ENCODE data around the gene IL4R. TPM values are rescaled to one million over a fixed set of nuclear protein-coding genes. Genes with fewer than 3 reads are reported as not detected.

Gene IL4R
- polyA plus RNA-seq, 1 donor from 2014 or later, result 0.07 TPM

- Histone ChIP-seq H3K4me3 (ENCODE audit: low read length) (no peak overlapping the region), H3K27ac (ENCODE audit: low read length) (no peak overlapping the region), H3K27me3 (ENCODE audit: insufficient read depth, low read depth, low read length) (peaks cover 34% of the 10 kb centered on the region), H4K20me1 (ENCODE audit: insufficient read depth) (no peaks in the 10 kb centered on the region), H3K79me2 (replicated peaks; ENCODE audit: insufficient read depth, low read length) (no peaks in the 10 kb centered on the region), H3K9me2 (ENCODE audit: insufficient read depth, low read length) (no peaks in the 10 kb centered on the region), H3F3A (ENCODE audit: insufficient read depth, low read length, poor library complexity, severe bottlenecking) (no peaks in the 10 kb centered on the region), H3K4me2 (ENCODE audit: low read length) (no peak overlapping the region), H3K9me3 (ENCODE audit: low read length) (no peaks in the 10 kb centered on the region), H3K36me3 (ENCODE audit: insufficient read depth, low read length) (no peaks in the 10 kb centered on the region), H2AFZ (ENCODE audit: low read depth, low read length) (no peak overlapping the region), H3K9ac (ENCODE audit: low read length) (no peak overlapping the region)
- no peak for TF ChIP-seq POLR2AphosphoS5 (IDR thresholded peaks at IDR 0.05)
- TF ChIP-seq REST (IDR thresholded peaks at IDR 0.05; ENCODE audit: borderline replicate concordance), result no peak
- TF ChIP-seq RAD21 (conservative IDR thresholded peaks at IDR 0.05), result no peak
- no peak for TF ChIP-seq EZH2 (IDR thresholded peaks at IDR 0.05; ENCODE audit: borderline replicate concordance, insufficient read depth, low read length, poor library complexity, severe bottlenecking)
- TF ChIP-seq MXI1 (conservative IDR thresholded peaks at IDR 0.05; ENCODE audit: poor library complexity, severe bottlenecking), result no peak
- TF ChIP-seq EP300 (conservative IDR thresholded peaks at IDR 0.05; ENCODE audit: poor library complexity, severe bottlenecking), result no peak
- TF ChIP-seq SMC3 (conservative IDR thresholded peaks at IDR 0.05; ENCODE audit: poor library complexity), result no peak
- no peak for TF ChIP-seq TAF1 (IDR thresholded peaks at IDR 0.05; ENCODE audit: low read depth)
- TF ChIP-seq CTCF (IDR thresholded peaks at IDR 0.05; ENCODE audit: poor library complexity, severe bottlenecking), result no peak
Observed at GRCh38 chr16:27315333-27316037, 1.7 kb downstream of the IL4R start.

DNA sequence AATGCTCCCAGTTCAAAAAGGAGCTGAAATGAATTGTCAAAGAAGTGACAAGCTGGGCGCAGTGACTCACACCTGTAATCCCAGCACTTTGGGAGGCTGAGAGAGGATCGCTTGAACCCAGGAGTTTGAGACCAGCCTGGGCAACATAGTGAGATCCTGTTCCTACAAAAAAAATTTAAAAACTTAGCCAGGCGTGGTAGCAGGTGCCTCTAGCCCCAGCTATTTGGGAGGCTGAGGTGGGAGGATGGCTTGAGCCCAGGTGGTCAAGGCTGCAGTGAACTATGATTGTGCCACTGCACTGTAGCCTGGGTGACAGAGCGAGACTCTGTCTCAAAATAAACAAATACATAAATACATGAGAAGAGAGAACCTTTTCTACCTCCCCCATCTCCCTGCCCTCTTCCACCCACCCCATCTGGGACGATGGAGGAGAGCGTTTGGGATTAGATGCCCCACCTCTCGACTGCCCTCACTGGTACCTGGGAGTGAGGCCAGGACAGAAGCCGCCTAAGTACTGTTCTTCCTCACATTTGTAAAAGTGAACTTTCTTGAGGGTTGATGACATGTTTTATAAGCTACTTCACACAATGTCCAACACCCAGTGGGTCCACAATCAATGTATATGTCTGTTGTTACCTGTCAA, 2.4 kb downstream of the IL4R start:
- Histone ChIP-seq H4K20me1 (ENCODE audit: insufficient read depth) (no peaks in the 10 kb centered on the region), H3K36me3 (ENCODE audit: insufficient read depth, low read length) (no peaks in the 10 kb centered on the region), H3K79me2 (replicated peaks; ENCODE audit: insufficient read depth, low read length) (no peaks in the 10 kb centered on the region), H3K4me3 (ENCODE audit: low read length) (no peak overlapping the region), H3F3A (ENCODE audit: insufficient read depth, low read length, poor library complexity, severe bottlenecking) (no peaks in the 10 kb centered on the region), H3K9ac (ENCODE audit: low read length) (no peak overlapping the region), H2AFZ (ENCODE audit: low read depth, low read length) (no peak overlapping the region), H3K27me3 (ENCODE audit: insufficient read depth, low read depth, low read length) (peaks cover 34% of the 10 kb centered on the region), H3K27ac (ENCODE audit: low read length) (no peak overlapping the region), H3K9me3 (ENCODE audit: low read length) (no peaks in the 10 kb centered on the region), H3K9me2 (ENCODE audit: insufficient read depth, low read length) (no peaks in the 10 kb centered on the region), H3K4me2 (ENCODE audit: low read length) (no peak overlapping the region)
- no peak for TF ChIP-seq EZH2 (IDR thresholded peaks at IDR 0.05; ENCODE audit: borderline replicate concordance, insufficient read depth, low read length, poor library complexity, severe bottlenecking)
